IMR-90 (cell line): Measurements from ENCODE around the gene GABRB1. TPM values are rescaled to one million over a fixed set of nuclear protein-coding genes. Genes with fewer than 3 reads are reported as not detected.

ENCODE experiments used
- ATAC-seq: fragments of 200-7000 bp; cut with Tn5 transposase; 2 replicates; pipeline ENCODE4 v1.9.1; 2020; ENCODE audit warnings: low read depth, mild to moderate bottlenecking, moderate library complexity
- BruUV-seq: library from RNA; stranded (reverse); fragments of 400-500 nt; replicated peaks from 2 replicates; lab custom pipeline; 2021; lab: Mats Ljungman, UMichigan
- CTCF ChIA-PET: fragments of 300-600 bp; formaldehyde crosslinking; extraction: SDS; loops from one replicate; lab custom pipeline; 2021; ENCODE audit warnings: antibody characterized with exemption; lab: Yijun Ruan, JAX
- POLR2A ChIA-PET: fragments of 300-600 bp; sonication (Branson Sonifier 250); formaldehyde crosslinking; loops from one replicate; lab custom pipeline; 2022; ENCODE audit warnings: antibody characterized with exemption; ENCODE audit not compliant: unreplicated experiment; lab: Charles Lee
- DNase-seq: peaks from one replicate; pipeline ENCODE4 v3.0.0; 2013
- H2AFZ ChIP-seq: replicated peaks from 2 replicates; pipeline ENCODE3; 2013; ENCODE audit warnings: low read length, mild to moderate bottlenecking; ENCODE audit not compliant: poor library complexity
- H2AK5ac ChIP-seq: 2 replicates; pipeline ENCODE4 v1.6.1; 2013; ENCODE audit warnings: low read depth, low read length, inconsistent platforms
- H2AK9ac ChIP-seq: replicated peaks from 2 replicates; pipeline ENCODE3; 2013; ENCODE audit warnings: mild to moderate bottlenecking, low read depth, low read length, moderate library complexity; ENCODE audit not compliant: poor library complexity
- H2BK120ac ChIP-seq: 2 replicates; pipeline ENCODE4 v1.6.1; 2013; ENCODE audit warnings: low read depth, low read length, inconsistent platforms
- H2BK15ac ChIP-seq: 3 replicates; pipeline ENCODE4 v1.6.1; 2013; ENCODE audit warnings: low read depth, low read length, inconsistent platforms
- H2BK20ac ChIP-seq: 2 replicates; pipeline ENCODE4 v1.6.1; 2013; ENCODE audit warnings: low read depth, mild to moderate bottlenecking, inconsistent platforms, low read length, moderate library complexity
- H2BK5ac ChIP-seq: 2 replicates; pipeline ENCODE4 v1.6.1; 2013; ENCODE audit warnings: mild to moderate bottlenecking, low read depth, low read length, inconsistent platforms; ENCODE audit not compliant: poor library complexity, severe bottlenecking
- H3K14ac ChIP-seq: replicated peaks from 2 replicates; pipeline ENCODE4 v1.6.1; 2013; ENCODE audit warnings: low read depth, low read length, inconsistent platforms
- H3K18ac ChIP-seq: 2 replicates; pipeline ENCODE4 v1.6.1; 2013; ENCODE audit warnings: low read depth, low read length, control low read depth
- H3K23ac ChIP-seq: 2 replicates; pipeline ENCODE4 v1.6.1; 2013; ENCODE audit warnings: low read depth, low read length, inconsistent platforms
- H3K27ac ChIP-seq: 2 replicates; pipeline ENCODE4 v1.5.1; 2013; ENCODE audit warnings: mild to moderate bottlenecking, control low read depth, low read length; ENCODE audit not compliant: insufficient read depth
- H3K27me3 ChIP-seq: 2 replicates; pipeline ENCODE4 v1.6.1; 2013; ENCODE audit warnings: low read length; ENCODE audit not compliant: control insufficient read depth, insufficient read depth
- H3K36me3 ChIP-seq: 2 replicates; pipeline ENCODE4 v1.6.1; 2013; ENCODE audit warnings: low read length, mixed read lengths; ENCODE audit not compliant: control insufficient read depth, insufficient read depth
- H3K4ac ChIP-seq: 2 replicates; pipeline ENCODE4 v1.6.1; 2013; ENCODE audit warnings: low read depth, low read length, inconsistent platforms
- H3K4me1 ChIP-seq: 2 replicates; pipeline ENCODE4 v1.6.1; 2013; ENCODE audit warnings: low read length, mixed read lengths; ENCODE audit not compliant: control insufficient read depth, insufficient read depth
- H3K4me2 ChIP-seq: 2 replicates; pipeline ENCODE4 v1.6.1; 2013; ENCODE audit warnings: low read depth, mild to moderate bottlenecking, control low read depth, low read length, moderate library complexity
- H3K4me3 ChIP-seq: 2 replicates; pipeline ENCODE4 v1.5.1; 2013; ENCODE audit warnings: low read depth, mild to moderate bottlenecking, control low read depth, low read length, moderate library complexity; ENCODE audit not compliant: insufficient read depth
- H3K56ac ChIP-seq: 2 replicates; pipeline ENCODE4 v1.6.1; 2013; ENCODE audit warnings: low read length, inconsistent platforms; ENCODE audit not compliant: insufficient read depth; ENCODE audit errors: extremely low read depth
- H3K79me1 ChIP-seq, 2 experiments: 2 replicates each; pipeline ENCODE4 v1.6.1; 2013; ENCODE audit warnings: low read length in 2 of 2, inconsistent platforms in 1 of 2, low read depth in 1 of 2
- H3K9ac ChIP-seq: 2 replicates; pipeline ENCODE4 v1.6.1; 2013; ENCODE audit warnings: low read depth, low read length, control low read depth
- H3K9me1 ChIP-seq: 2 replicates; pipeline ENCODE4 v1.6.1; 2013; ENCODE audit warnings: low read length, inconsistent platforms; ENCODE audit not compliant: insufficient read depth
- H3K9me3 ChIP-seq: 2 replicates; pipeline ENCODE4 v1.6.1; 2013; ENCODE audit warnings: low read length; ENCODE audit not compliant: control insufficient read depth, insufficient read depth
- H4K20me1 ChIP-seq: 2 replicates; pipeline ENCODE4 v1.6.1; 2013; ENCODE audit warnings: low read length, inconsistent platforms; ENCODE audit not compliant: insufficient read depth
- H4K5ac ChIP-seq: 2 replicates; pipeline ENCODE4 v1.6.1; 2013; ENCODE audit warnings: mild to moderate bottlenecking, low read depth, low read length, control low read depth
- H4K8ac ChIP-seq, 2 experiments: 2 replicates each; pipeline ENCODE4 v1.6.1; 2013; ENCODE audit warnings: low read depth in 2 of 2, low read length in 2 of 2, control low read depth in 1 of 2, inconsistent platforms in 1 of 2
- H4K91ac ChIP-seq: 2 replicates; pipeline ENCODE4 v1.6.1; 2013; ENCODE audit warnings: low read depth, low read length, inconsistent platforms; ENCODE audit not compliant: insufficient read depth
- BHLHE40 ChIP-seq: fragments of 150-350 bp; IDR thresholded peaks from 2 replicates; pipeline ENCODE4 v1.6.1; 2016; ENCODE audit warnings: mild to moderate bottlenecking, low read depth, low read length
- CEBPB ChIP-seq: IDR thresholded peaks from 2 replicates; pipeline ENCODE4 v1.6.1; 2012; ENCODE audit warnings: low read depth, low read length, improper control_type of control experiment
- CHD1 ChIP-seq: IDR thresholded peaks from 2 replicates; pipeline ENCODE4 v1.6.1; 2012; ENCODE audit warnings: low read depth, low read length, improper control_type of control experiment
- CTCF ChIP-seq: conservative IDR thresholded peaks from 2 replicates; pipeline ENCODE4 v1.5.1; 2012; ENCODE audit warnings: mild to moderate bottlenecking, low read depth, low read length, improper control_type of control experiment
- ELK1 ChIP-seq: fragments of 150-350 bp; IDR thresholded peaks from 2 replicates; pipeline ENCODE4 v1.6.1; 2016; ENCODE audit warnings: low read depth, mild to moderate bottlenecking, low read length, moderate library complexity, borderline replicate concordance
- FOS ChIP-seq: fragments of 150-350 bp; IDR thresholded peaks from 2 replicates; pipeline ENCODE4 v1.6.1; 2016; ENCODE audit warnings: low read depth, low read length
- MAFK ChIP-seq: IDR thresholded peaks from 2 replicates; pipeline ENCODE4 v1.6.1; 2012; ENCODE audit warnings: low read depth, low read length, improper control_type of control experiment
- MAZ ChIP-seq: IDR thresholded peaks from 2 replicates; pipeline ENCODE4 v1.6.1; 2012; ENCODE audit warnings: low read depth, mild to moderate bottlenecking, low read length, improper control_type of control experiment, moderate library complexity, borderline replicate concordance
- MXI1 ChIP-seq: IDR thresholded peaks from 2 replicates; pipeline ENCODE4 v1.6.1; 2012; ENCODE audit warnings: low read depth, mild to moderate bottlenecking, low read length, moderate library complexity, borderline replicate concordance
- NFE2L2 ChIP-seq: fragments of 150-350 bp; IDR thresholded peaks from 2 replicates; pipeline ENCODE4 v1.6.1; 2016; ENCODE audit warnings: low read depth, mild to moderate bottlenecking, low read length
- POLR2A ChIP-seq: IDR thresholded peaks from 2 replicates; pipeline ENCODE4 v1.6.1; 2012; ENCODE audit warnings: mild to moderate bottlenecking, low read depth, low read length
- RAD21 ChIP-seq: IDR thresholded peaks from 2 replicates; pipeline ENCODE4 v1.6.1; 2012; ENCODE audit warnings: low read length, improper control_type of control experiment
- RCOR1 ChIP-seq: IDR thresholded peaks from 2 replicates; pipeline ENCODE4 v1.6.1; 2012; ENCODE audit warnings: mild to moderate bottlenecking, low read length, improper control_type of control experiment; ENCODE audit not compliant: insufficient replicate concordance
- RFX5 ChIP-seq: IDR thresholded peaks from 2 replicates; pipeline ENCODE4 v1.8.0; 2012; ENCODE audit warnings: low read depth, mild to moderate bottlenecking, low read length, moderate library complexity
- SMC3 ChIP-seq: fragments of 150-350 bp; IDR thresholded peaks from 2 replicates; pipeline ENCODE4 v1.6.1; 2016; ENCODE audit warnings: low read depth, mild to moderate bottlenecking, antibody characterized with exemption, low read length, moderate library complexity
- USF2 ChIP-seq: fragments of 150-350 bp; IDR thresholded peaks from 2 replicates; pipeline ENCODE4 v1.6.1; 2017; ENCODE audit warnings: mild to moderate bottlenecking, antibody characterized with exemption, low read length, low read depth
- WGBS, 2 experiments: methylation state at CpG; one replicate each; pipeline versions ENCODE4 v1.1.5 to v1.1.7; 2013; ENCODE audit warnings: missing lambda C conversion rate in 2 of 2; ENCODE audit not compliant: insufficient read length in 1 of 2; ENCODE audit errors: extremely low coverage in 2 of 2; 5-methylcytosine and 5-hydroxymethylcytosine counted together
- dilution Hi-C: fragments of 300-500 bp; cut with HindIII; formaldehyde crosslinking; loops from one replicate; pipeline ENCODE4 v1.14.3; 2018; ENCODE audit warnings: low sequenced_read_pairs; ENCODE audit not compliant: unreplicated experiment
- in situ Hi-C: fragments of 300-500 bp; cut with MboI; formaldehyde crosslinking; loops from 3 replicates; pipeline ENCODE4 v1.14.3; 2019; ENCODE audit warnings: low sequenced_read_pairs, inconsistent platforms, mixed read lengths
- intact Hi-C: fragments of 100-400 bp; cut with micrococcal nuclease; formaldehyde crosslinking; loops from 2 replicates; pipeline ENCODE4 v1.10.0; 2022
- polyA plus RNA-seq, 3 experiments: library from polyadenylated mRNA; depleted of rRNA; stranded (reverse); fragments of >200 nt; gene quantifications; 2 replicates each; pipeline ENCODE4 v1.2.3, GENCODE V29; 2012; ENCODE audit warnings: low replicate concordance in 1 of 3
- total RNA-seq: library from RNA; depleted of rRNA; stranded (reverse); fragments of >200 nt; gene quantifications from 2 replicates; pipeline ENCODE4 v1.2.3, GENCODE V29; 2012

GABRB1 gene
- total and polyA plus RNA-seq, 2 of the 4 experiments (the other 2 are of a cell fraction) = 4.7 to 16.1 TPM

GRCh38 chr4:47104986-47105385, 73.6 kb downstream of the GABRB1 start:
- Histone ChIP-seq H2BK120ac (peak overlapping the region; percentile 82), H2BK5ac (peak overlapping the region; percentile 15), H3K9ac (no peak overlapping the region), H3K27me3 (no peaks in the 10 kb centered on the region), H3K23ac (no peak overlapping the region), H3K4me1 (no peaks in the 10 kb centered on the region; the same call in 1 of the 2 replicates), H2AK5ac (no peak overlapping the region; the same call in 1 of the 2 replicates), H4K5ac (no peak overlapping the region; the same call in 1 of the 2 replicates), H3K36me3 (no peaks in the 10 kb centered on the region), H4K20me1 (no peaks in the 10 kb centered on the region), H4K8ac (peak overlapping the region in 1 of 2 experiments; percentile 78; a peak in 1 of 4 replicates), H3K4ac (peak overlapping the region; percentile 81), H3K14ac (peak overlapping the region; percentile 85; the same call in 1 of the 2 replicates), H2BK20ac (peak overlapping the region; percentile 78), H2AK9ac (no peak overlapping the region), H3K4me3 (no peak overlapping the region), H3K4me2 (no peak overlapping the region), H3K27ac (no peak overlapping the region), H3K9me3 (no peaks in the 10 kb centered on the region), H2BK15ac (peak overlapping the region; percentile 15; the same call in 1 of the 3 replicates), H3K18ac (peak overlapping the region; percentile 5; the same call in 1 of the 2 replicates), H3K56ac (no peak overlapping the region), H2AFZ (no peak overlapping the region), H3K79me1 (peaks cover 0 to 7% of the 10 kb centered on the region in 2 experiments; a peak in 2 of 4 replicates), H3K9me1 (peaks cover 3% of the 10 kb centered on the region; the same call in 1 of the 2 replicates), H4K91ac (peak overlapping the region; percentile 1; the same call in 1 of the 2 replicates)
- ATAC-seq = no peak
- no TSS peak for BruUV-seq
- dilution Hi-C loops = no loop called here
- peak; percentile 55 for DNase-seq
- ChIA-PET CTCF (no interaction called here), POLR2A (no interaction called here)
- in situ Hi-C loops = no loop called here
- no peak for TF ChIP-seq RAD21
- no peak for TF ChIP-seq MAZ
- no peak for TF ChIP-seq RFX5
- no peak for TF ChIP-seq CTCF
- no peak for TF ChIP-seq FOS
- no peak for TF ChIP-seq ELK1
- no peak for TF ChIP-seq NFE2L2
- no peak for TF ChIP-seq CHD1
- TF ChIP-seq MAFK = no peak
- no peak for TF ChIP-seq BHLHE40
- TF ChIP-seq RCOR1 = no peak
- TF ChIP-seq MXI1 = no peak
- TF ChIP-seq USF2 = no peak
- no peak for TF ChIP-seq CEBPB
- no peak for TF ChIP-seq SMC3
- no peak for TF ChIP-seq POLR2A
- no CpG with 5 or more reads among the region's 1 CpG for WGBS, 2 experiments
- intact Hi-C loops = no loop called here
